SU-DHL-6 (cell line): ENCODE results near the gene SVOPL.

Experiments
- EZH2phosphoT487 ChIP-seq: fragments of 200-600 bp; sonication (generic), shearing (Covaris generic); conservative IDR thresholded peaks from 2 replicates; pipeline ENCODE4 v1.6.1; 2018; ENCODE audit warnings: mild to moderate bottlenecking, antibody characterized with exemption, low read length, moderate library complexity, mixed read lengths
- TF ChIP-seq, protein P1 (sequence below): fragments of 200-600 bp; sonication (generic); IDR thresholded peaks from one replicate; pipeline ENCODE4 v1.5.1; 2017; ENCODE audit warnings: antibody characterized with exemption, mild to moderate bottlenecking, low read length, moderate library complexity; ENCODE audit not compliant: insufficient read depth, poor library complexity, severe bottlenecking

DNA sequence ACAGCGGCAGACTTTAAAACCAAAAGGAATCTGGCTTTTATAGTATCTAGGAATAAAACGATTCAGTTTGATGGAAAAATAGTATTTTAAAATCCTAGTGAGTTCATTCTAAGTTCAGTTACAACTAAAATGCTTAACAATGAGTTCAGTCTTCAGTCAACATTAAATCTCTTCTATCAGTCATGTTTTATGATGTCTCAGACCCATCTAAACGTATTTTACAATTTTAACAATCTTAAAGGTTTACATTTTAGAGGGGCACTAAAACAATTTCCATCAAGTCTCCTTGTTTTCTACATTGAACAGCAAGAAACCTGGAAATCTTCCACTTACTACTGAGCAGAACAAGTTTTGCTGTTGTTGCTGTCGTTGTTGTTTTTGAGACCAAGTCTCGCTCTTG lies 10.0 kb downstream of the SVOPL start:
- TF ChIP-seq, protein P1, sequence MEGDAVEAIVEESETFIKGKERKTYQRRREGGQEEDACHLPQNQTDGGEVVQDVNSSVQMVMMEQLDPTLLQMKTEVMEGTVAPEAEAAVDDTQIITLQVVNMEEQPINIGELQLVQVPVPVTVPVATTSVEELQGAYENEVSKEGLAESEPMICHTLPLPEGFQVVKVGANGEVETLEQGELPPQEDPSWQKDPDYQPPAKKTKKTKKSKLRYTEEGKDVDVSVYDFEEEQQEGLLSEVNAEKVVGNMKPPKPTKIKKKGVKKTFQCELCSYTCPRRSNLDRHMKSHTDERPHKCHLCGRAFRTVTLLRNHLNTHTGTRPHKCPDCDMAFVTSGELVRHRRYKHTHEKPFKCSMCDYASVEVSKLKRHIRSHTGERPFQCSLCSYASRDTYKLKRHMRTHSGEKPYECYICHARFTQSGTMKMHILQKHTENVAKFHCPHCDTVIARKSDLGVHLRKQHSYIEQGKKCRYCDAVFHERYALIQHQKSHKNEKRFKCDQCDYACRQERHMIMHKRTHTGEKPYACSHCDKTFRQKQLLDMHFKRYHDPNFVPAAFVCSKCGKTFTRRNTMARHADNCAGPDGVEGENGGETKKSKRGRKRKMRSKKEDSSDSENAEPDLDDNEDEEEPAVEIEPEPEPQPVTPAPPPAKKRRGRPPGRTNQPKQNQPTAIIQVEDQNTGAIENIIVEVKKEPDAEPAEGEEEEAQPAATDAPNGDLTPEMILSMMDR = no peak
- no peak for TF ChIP-seq EZH2phosphoT487
